ENCODE measurements around the gene SYCN. TPM values are rescaled to one million over a fixed set of nuclear protein-coding genes. Genes with fewer than 3 reads are reported as not detected.

The SYCN gene
- total and polyA plus RNA-seq, 2 donors (not counting 3 experiments of a cell fraction or from before 2014, with no cell fraction given) = not detected

DNA sequence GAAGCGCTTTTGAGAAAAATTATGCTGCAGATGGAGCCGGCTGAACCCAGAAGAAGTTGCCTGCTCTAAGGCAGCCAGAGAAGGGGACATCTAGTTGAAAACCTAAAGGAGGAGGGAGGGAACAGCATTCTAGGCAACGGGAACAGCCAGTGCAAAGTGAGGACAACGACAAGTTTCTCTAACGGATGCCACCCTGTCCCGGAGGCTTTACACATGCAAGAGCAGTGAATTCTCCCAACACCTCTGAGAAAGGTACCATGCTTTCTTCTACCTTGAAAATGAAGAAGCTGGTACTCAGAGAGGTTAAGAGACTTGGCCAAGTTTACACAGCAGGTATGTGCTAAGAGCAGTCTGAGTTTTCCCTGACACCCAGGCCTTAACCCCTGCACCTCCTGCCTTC, 34.9 kb upstream of the SYCN start:
- dilution Hi-C loops (cut with MboI; ENCODE audit: extremely low pct_ligation_motif_present, low sequenced_read_pairs) (no loop called here), intact Hi-C loops (cut with micrococcal nuclease) (no loop called here)
- ChIA-PET CTCF (no interaction called here), POLR2A (interaction anchor here (0.6 kb wide), 1 partner anchor 22 kb away, joined by 3 read pairs; no protein-coding TSS in a partner anchor)
- H3K79me2 ChIP-seq (ENCODE audit: control insufficient read depth, insufficient read depth, low read length) = no peaks in the 10 kb centered on the region
- H3K4me2 ChIP-seq (ENCODE audit: insufficient read depth, low read length) = no peak overlapping the region
- no peak overlapping the region for H3K27ac ChIP-seq (ENCODE audit: insufficient read depth, low read depth, low read length)
- no TSS peak for BruUV-seq (replicated peaks)
- no peak overlapping the region for H3K9ac ChIP-seq (replicated peaks; ENCODE audit: extremely low read depth, insufficient read depth, low read length)
- no peaks in the 10 kb centered on the region for H3K4me1 ChIP-seq (ENCODE audit: control insufficient read depth, extremely low read depth, insufficient read depth, low read length)
- TF ChIP-seq, protein P1, sequence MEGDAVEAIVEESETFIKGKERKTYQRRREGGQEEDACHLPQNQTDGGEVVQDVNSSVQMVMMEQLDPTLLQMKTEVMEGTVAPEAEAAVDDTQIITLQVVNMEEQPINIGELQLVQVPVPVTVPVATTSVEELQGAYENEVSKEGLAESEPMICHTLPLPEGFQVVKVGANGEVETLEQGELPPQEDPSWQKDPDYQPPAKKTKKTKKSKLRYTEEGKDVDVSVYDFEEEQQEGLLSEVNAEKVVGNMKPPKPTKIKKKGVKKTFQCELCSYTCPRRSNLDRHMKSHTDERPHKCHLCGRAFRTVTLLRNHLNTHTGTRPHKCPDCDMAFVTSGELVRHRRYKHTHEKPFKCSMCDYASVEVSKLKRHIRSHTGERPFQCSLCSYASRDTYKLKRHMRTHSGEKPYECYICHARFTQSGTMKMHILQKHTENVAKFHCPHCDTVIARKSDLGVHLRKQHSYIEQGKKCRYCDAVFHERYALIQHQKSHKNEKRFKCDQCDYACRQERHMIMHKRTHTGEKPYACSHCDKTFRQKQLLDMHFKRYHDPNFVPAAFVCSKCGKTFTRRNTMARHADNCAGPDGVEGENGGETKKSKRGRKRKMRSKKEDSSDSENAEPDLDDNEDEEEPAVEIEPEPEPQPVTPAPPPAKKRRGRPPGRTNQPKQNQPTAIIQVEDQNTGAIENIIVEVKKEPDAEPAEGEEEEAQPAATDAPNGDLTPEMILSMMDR (IDR thresholded peaks at IDR 0.05; ENCODE audit: extremely low read depth in 1 of 2, insufficient read depth in 1 of 2, low read depth in 1 of 2, low read length in 2 of 2) = no peak
- TF ChIP-seq POLR2AphosphoS5 (IDR thresholded peaks at IDR 0.05; ENCODE audit: insufficient read depth, low read depth, low read length) (no peak), EZH2 (IDR thresholded peaks at IDR 0.05; ENCODE audit: borderline replicate concordance, low read depth, low read length, severe bottlenecking) (no peak), FOS (IDR thresholded peaks at IDR 0.05; ENCODE audit: borderline replicate concordance, insufficient read depth, low read length) (no peak), MYC (IDR thresholded peaks at IDR 0.05; ENCODE audit: low read depth, low read length) (no peak), GATA2 (IDR thresholded peaks at IDR 0.05; ENCODE audit: insufficient read depth, insufficient read length, low read depth, low read length) (no peak), JUN (IDR thresholded peaks at IDR 0.05; ENCODE audit: borderline replicate concordance, insufficient read depth, insufficient read length, low read depth) (no peak), POLR2A (IDR thresholded peaks at IDR 0.05; ENCODE audit: low read depth, low read length) (no peak)
- TF ChIP-seq, protein P2, sequence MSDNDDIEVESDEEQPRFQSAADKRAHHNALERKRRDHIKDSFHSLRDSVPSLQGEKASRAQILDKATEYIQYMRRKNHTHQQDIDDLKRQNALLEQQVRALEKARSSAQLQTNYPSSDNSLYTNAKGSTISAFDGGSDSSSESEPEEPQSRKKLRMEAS (IDR thresholded peaks at IDR 0.05; ENCODE audit: insufficient read depth, insufficient read length) = no peak
- no peaks in the 10 kb centered on the region for H4K20me1 ChIP-seq (replicated peaks; ENCODE audit: control insufficient read depth, extremely low read depth, insufficient read depth, low read length)
- no peaks in the 10 kb centered on the region for H3K27me3 ChIP-seq (ENCODE audit: control insufficient read depth in 2 of 2, insufficient read depth in 2 of 2, low read length in 2 of 2)
- DNase-seq (ENCODE audit: low read depth, low spot score) (no peak), FAIRE-seq (no peak)
- H3K36me3 ChIP-seq (ENCODE audit: control insufficient read depth in 2 of 2, extremely low read depth in 1 of 2, insufficient read depth in 2 of 2, low read length in 2 of 2) = no peaks in the 10 kb centered on the region
- no peaks in the 10 kb centered on the region for H3K9me3 ChIP-seq (replicated peaks; ENCODE audit: control insufficient read depth, insufficient read depth, low read length)
- no peak overlapping the region for H2AFZ ChIP-seq (ENCODE audit: low read depth, low read length)
- H3K9me1 ChIP-seq (replicated peaks; ENCODE audit: control insufficient read depth, extremely low read depth, insufficient read depth, low read length) = no peaks in the 10 kb centered on the region
- no peak overlapping the region for H3K4me3 ChIP-seq (replicated peaks in 1 of 3; ENCODE audit: insufficient read depth in 1 of 3, low read depth in 1 of 3, low read length in 3 of 3)
